ENCODE data around the gene BTF3L4.

The BTF3L4 gene

DNA sequence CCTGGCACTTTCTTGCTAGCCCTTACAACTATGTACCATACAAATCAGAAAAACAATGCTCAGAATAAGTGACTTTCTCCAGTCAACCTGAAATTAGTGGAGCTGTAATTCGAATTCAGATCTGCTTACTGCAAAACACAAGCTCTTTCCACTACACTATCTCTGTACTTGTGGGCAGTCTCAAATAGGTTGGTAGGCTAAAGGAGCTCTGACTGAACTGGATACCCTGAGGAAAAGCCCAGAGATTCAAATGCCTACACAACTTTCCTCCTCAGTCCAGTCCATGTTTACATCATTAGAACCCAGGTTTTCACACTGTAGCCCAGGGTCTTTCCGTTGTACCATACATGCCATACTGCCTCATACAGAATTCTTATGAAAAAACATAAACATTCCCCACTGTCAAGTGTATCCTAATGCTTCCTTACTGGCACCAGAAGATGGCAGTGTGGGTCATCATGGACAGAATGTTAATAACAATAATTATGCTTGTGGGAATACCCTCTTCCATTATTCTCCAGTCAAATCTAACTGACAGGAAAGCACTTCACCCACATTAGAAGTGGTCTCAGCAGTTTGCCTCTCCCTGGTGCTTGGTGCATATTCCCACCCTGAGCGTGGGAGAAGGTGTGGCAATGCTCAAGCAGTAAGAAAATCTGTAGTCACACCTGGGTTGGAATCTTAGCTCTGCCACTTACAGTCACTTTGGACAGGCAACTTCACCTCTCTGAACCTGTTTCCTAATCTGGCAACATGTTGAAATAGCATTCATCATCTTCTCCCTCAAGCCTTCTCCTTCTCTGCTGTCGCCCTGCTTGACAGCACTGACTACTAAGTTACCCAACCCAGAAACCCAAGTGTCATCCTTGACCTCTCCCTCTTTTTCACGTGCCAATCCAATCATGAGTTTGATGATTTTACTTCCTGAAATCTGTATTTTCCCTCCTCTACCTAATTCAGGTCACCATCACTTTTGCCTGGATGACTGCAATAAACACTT is 71.4 kb downstream of the BTF3L4 start:
- no peak for DNase-seq

DNA sequence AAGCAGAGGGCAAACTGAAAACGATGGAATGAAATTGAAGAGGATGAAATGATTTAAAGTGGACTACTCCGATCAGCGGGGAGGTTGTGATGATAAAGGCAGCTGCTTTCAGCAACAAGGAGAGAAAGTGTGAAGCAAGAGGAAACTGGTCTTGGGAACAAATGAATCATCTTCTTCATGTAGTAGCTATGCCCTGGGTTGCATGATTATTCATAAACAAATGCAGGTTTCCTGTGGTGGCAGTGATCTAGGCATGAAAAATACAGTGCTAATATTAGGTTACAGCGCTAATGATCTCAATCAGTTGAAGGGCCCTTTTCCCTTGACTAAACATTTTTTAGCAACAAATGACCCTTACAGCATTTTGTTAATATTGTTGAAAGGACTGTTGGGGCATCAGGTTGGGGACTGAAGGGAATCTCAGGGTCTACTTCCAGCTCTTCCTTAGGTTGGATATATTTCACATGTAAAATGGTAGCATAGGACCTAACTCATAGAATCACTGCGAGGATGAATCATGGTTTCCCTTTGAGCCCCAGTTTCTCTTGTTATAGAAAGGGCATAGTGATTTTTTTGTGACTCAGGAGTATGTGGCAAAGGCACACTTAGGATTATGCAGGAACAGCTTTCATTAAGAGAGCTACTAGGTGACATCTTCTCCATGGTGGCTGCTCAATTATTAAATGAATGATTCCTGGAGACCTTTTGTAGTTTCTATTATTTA is 83.9 kb downstream of the BTF3L4 start:
- DNase-seq, result peak; percentile 49
